ENCODE measurements around the gene CLCNKB. TPM values are rescaled to one million over a fixed set of nuclear protein-coding genes. Genes with fewer than 3 reads are reported as not detected.

CLCNKB gene
- total and polyA plus RNA-seq, 2 donors: 0.05 to 0.34 TPM

- Histone ChIP-seq H3K4me1 (ENCODE audit: control insufficient read depth in 2 of 2, insufficient read depth in 2 of 2, low read length in 2 of 2) (no peaks in the 10 kb centered on the region), H3K36me3 (ENCODE audit: control insufficient read depth in 2 of 2, insufficient read depth in 2 of 2, low read length in 1 of 2) (no peaks in the 10 kb centered on the region), H3K4me3 (ENCODE audit: low read length in 2 of 2) (no peak overlapping the region), H3K27ac (ENCODE audit: low read depth in 1 of 2, low read length in 1 of 2) (no peak overlapping the region), H3K9me3 (ENCODE audit: control insufficient read depth in 2 of 2, insufficient read depth in 1 of 2, low read length in 1 of 2) (no peaks in the 10 kb centered on the region), H3K27me3 (ENCODE audit: control insufficient read depth in 2 of 2, insufficient read depth in 1 of 2, low read length in 1 of 2) (peaks cover 0 to 11% of the 10 kb centered on the region in 2 donors)
- 81% methylated on average over 9 of the region's 9 CpGs for WGBS
- DNase-seq (ENCODE audit: low read depth in 6 of 9, low spot score in 9 of 9): peak in 1 of 9 donors; percentile 10
These were observed 36.8 kb upstream of the CLCNKB start for GRCh38 chr1:16006552-16007485.

DNA sequence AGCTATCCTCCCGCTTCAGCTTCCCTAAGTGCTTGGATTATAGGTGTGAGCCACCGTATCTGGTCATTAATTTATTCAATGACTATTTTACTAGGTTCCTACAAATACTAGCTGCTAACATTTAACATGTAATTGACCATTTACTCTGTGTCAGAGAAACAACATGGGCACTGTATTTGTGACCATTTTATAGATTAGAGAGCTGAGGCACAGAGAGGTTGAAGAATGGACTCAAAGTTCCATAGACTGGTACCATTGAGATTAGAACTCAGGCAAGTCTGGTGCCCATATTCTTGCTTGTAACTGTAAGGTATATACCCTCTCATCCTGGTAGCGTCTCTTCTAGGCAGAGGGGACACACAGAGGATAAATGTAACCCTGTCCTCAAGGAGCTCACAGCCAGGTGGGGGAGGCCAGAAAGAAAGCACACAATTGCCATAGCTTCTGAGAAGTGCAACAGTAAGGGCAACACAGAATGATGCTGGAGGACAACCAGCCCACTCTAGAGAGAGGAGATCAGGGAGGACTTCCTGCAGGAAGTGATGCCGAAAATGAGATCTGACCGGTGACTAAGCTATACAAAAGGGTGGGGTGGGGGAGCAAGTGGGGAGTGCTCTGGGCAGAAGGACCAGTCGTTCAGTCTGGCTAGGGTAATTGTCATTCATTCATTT lies 35.8 kb upstream of the CLCNKB start:
- no peaks in the 10 kb centered on the region for H3K9me3 ChIP-seq (ENCODE audit: control insufficient read depth in 2 of 2, insufficient read depth in 1 of 2, low read length in 1 of 2)
- WGBS: 84% methylated on average over 6 of the region's 6 CpGs
- H3K4me3 ChIP-seq (ENCODE audit: low read length in 2 of 2): no peak overlapping the region
- H3K36me3 ChIP-seq (ENCODE audit: control insufficient read depth in 2 of 2, insufficient read depth in 2 of 2, low read length in 1 of 2): no peaks in the 10 kb centered on the region
- H3K27ac ChIP-seq (ENCODE audit: low read depth in 1 of 2, low read length in 1 of 2): no peak overlapping the region
- H3K27me3 ChIP-seq (ENCODE audit: control insufficient read depth in 2 of 2, insufficient read depth in 1 of 2, low read length in 1 of 2): peaks cover 9 to 21% of the 10 kb centered on the region in 2 donors
- no peak for DNase-seq (ENCODE audit: low read depth in 6 of 9, low spot score in 9 of 9)
- H3K4me1 ChIP-seq (ENCODE audit: control insufficient read depth in 2 of 2, insufficient read depth in 2 of 2, low read length in 2 of 2): peaks cover 0 to 4% of the 10 kb centered on the region in 2 donors

DNA sequence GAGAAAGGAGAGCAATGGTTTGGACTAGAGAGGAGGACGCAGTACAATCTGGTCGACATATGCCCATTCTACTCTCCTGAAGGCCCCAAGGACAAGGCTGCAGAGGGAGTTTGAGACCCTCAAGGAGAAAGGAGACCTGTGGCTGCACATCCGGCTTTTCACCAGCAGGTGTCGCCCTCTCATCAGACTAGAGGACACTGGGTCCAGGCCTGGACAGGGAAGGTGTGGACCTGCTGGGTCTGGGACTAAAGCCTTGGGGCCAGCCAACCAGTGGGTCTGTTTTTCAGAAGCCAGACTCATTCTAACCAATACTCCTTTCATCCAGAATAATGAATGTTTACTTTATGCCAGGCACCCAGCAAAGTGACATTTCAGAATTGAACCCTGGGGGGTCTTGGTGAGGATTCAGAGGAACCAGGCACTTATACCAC lies 34.5 kb upstream of the CLCNKB start:
- DNase-seq (ENCODE audit: low read depth in 6 of 9, low spot score in 9 of 9): peak in 8 of 9 donors; percentile 22 to 73 (median 46)
- no peaks in the 10 kb centered on the region for H3K36me3 ChIP-seq (ENCODE audit: control insufficient read depth in 2 of 2, insufficient read depth in 2 of 2, low read length in 1 of 2)
- H3K27me3 ChIP-seq (ENCODE audit: control insufficient read depth in 2 of 2, insufficient read depth in 1 of 2, low read length in 1 of 2): peaks cover 18 to 33% of the 10 kb centered on the region in 2 donors
- 2% methylated on average over 4 of the region's 4 CpGs for WGBS
- H3K27ac ChIP-seq (ENCODE audit: low read depth in 1 of 2, low read length in 1 of 2): no peak overlapping the region
- peaks cover 0 to 4% of the 10 kb centered on the region in 2 donors for H3K4me1 ChIP-seq (ENCODE audit: control insufficient read depth in 2 of 2, insufficient read depth in 2 of 2, low read length in 2 of 2)
- H3K4me3 ChIP-seq (ENCODE audit: low read length in 2 of 2): no peak overlapping the region
- no peaks in the 10 kb centered on the region for H3K9me3 ChIP-seq (ENCODE audit: control insufficient read depth in 2 of 2, insufficient read depth in 1 of 2, low read length in 1 of 2)

- DNase-seq (ENCODE audit: low read depth in 6 of 9, low spot score in 9 of 9): no peak
- Histone ChIP-seq H3K4me3 (ENCODE audit: low read length in 2 of 2) (no peak overlapping the region), H3K36me3 (ENCODE audit: control insufficient read depth in 2 of 2, insufficient read depth in 2 of 2, low read length in 1 of 2) (no peaks in the 10 kb centered on the region), H3K9me3 (ENCODE audit: control insufficient read depth in 2 of 2, insufficient read depth in 1 of 2, low read length in 1 of 2) (no peaks in the 10 kb centered on the region), H3K27ac (ENCODE audit: low read depth in 1 of 2, low read length in 1 of 2) (no peak overlapping the region), H3K4me1 (ENCODE audit: control insufficient read depth in 2 of 2, insufficient read depth in 2 of 2, low read length in 2 of 2) (peaks cover 0 to 4% of the 10 kb centered on the region in 2 donors), H3K27me3 (ENCODE audit: control insufficient read depth in 2 of 2, insufficient read depth in 1 of 2, low read length in 1 of 2) (peaks cover 18 to 40% of the 10 kb centered on the region in 2 donors)
- WGBS: 97% methylated on average over 11 of the region's 11 CpGs
These were observed 33.9 kb upstream of the CLCNKB start for GRCh38 chr1:16009678-16010077.

- peaks cover 0 to 4% of the 10 kb centered on the region in 2 donors for H3K4me1 ChIP-seq (ENCODE audit: control insufficient read depth in 2 of 2, insufficient read depth in 2 of 2, low read length in 2 of 2)
- over 99% methylated on average over 3 of the region's 3 CpGs for WGBS
These were observed 32.7 kb upstream of the CLCNKB start for GRCh38 chr1:16010837-16011236.

DNA sequence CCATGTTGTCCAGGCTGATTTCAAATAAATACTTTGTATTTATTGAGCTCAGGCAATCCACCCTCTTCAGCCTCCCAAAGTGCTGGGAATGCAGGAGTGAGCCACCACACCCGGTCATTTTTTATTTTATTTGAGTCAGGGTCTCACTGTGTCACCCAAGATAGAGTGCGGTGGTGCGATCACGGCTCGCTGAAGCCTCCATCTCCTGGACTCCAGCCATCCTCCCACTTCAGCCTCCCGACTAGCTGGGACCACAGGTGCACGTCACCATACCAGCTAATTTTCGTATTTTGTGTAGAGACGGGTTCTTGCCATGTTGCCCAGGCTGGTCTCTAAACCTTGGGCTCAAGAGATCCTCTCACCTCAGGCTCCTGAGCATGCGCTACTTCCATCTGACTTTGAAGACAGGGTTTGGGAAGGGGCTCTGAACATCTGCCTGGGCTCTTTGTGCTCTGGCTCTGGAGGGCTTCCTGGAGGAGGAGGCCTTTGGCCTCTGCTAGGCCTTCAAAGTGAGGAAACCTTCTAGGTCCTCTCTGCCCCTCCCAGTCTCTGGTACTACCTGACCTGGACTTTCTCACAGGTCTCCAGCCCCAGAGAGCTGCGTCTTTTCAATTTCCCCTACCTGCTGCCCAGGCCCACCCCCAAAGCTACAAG lies 31.5 kb upstream of the CLCNKB start:
- H3K27ac ChIP-seq (ENCODE audit: low read depth in 1 of 2, low read length in 1 of 2): no peak overlapping the region
- H3K9me3 ChIP-seq (ENCODE audit: control insufficient read depth in 2 of 2, insufficient read depth in 1 of 2, low read length in 1 of 2): no peaks in the 10 kb centered on the region
- peaks cover 18 to 50% of the 10 kb centered on the region in 2 donors for H3K27me3 ChIP-seq (ENCODE audit: control insufficient read depth in 2 of 2, insufficient read depth in 1 of 2, low read length in 1 of 2)
- H3K4me3 ChIP-seq (ENCODE audit: low read length in 2 of 2): no peak overlapping the region
- DNase-seq (ENCODE audit: low read depth in 6 of 9, low spot score in 9 of 9): no peak
- H3K36me3 ChIP-seq (ENCODE audit: control insufficient read depth in 2 of 2, insufficient read depth in 2 of 2, low read length in 1 of 2): no peaks in the 10 kb centered on the region
- WGBS: 97% methylated on average over 11 of the region's 11 CpGs
- peaks cover 0 to 4% of the 10 kb centered on the region in 2 donors for H3K4me1 ChIP-seq (ENCODE audit: control insufficient read depth in 2 of 2, insufficient read depth in 2 of 2, low read length in 2 of 2)

More at GRCh38 chr1:16010837-16011236, 32.7 kb upstream of the CLCNKB start:
- no peaks in the 10 kb centered on the region for H3K36me3 ChIP-seq (ENCODE audit: control insufficient read depth in 2 of 2, insufficient read depth in 2 of 2, low read length in 1 of 2)
- no peak for DNase-seq (ENCODE audit: low read depth in 6 of 9, low spot score in 9 of 9)
- no peak overlapping the region for H3K4me3 ChIP-seq (ENCODE audit: low read length in 2 of 2)
- no peaks in the 10 kb centered on the region for H3K9me3 ChIP-seq (ENCODE audit: control insufficient read depth in 2 of 2, insufficient read depth in 1 of 2, low read length in 1 of 2)
- H3K27ac ChIP-seq (ENCODE audit: low read depth in 1 of 2, low read length in 1 of 2): no peak overlapping the region
- peaks cover 18 to 44% of the 10 kb centered on the region in 2 donors for H3K27me3 ChIP-seq (ENCODE audit: control insufficient read depth in 2 of 2, insufficient read depth in 1 of 2, low read length in 1 of 2)

DNA sequence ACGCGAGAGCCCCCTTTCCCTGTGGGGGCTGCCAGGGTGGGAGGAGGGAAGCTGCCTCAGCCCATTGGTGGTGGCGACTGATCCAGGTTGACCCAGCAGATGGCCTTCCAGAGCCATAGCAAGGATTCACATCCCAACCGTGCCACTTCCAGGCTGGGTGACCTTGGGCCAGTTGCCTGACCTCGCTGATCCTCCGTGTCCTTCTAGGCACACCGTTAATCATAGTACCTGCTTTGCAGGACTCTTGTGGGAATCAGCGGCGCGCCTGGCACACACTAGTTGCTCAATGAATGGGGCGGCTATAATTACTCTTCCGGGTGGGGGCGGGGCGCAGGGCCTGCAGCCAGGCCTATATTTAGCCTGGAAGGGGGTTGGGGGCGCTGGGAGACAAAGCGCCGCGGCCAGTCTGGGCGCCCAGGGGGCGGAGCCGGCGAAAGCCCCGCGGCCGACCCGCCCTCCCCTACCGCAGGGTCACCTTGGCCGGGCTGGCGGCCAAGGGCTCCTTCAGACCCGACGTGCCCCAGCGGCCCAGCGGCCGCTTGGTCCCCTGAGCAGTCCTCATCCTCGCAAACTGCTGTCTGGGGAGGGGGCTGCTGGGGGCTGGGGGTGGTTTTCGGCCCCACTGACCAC lies 30.9 kb upstream of the CLCNKB start:
- peak in 5 of 9 donors; percentile 15 to 48 (median 18) for DNase-seq (ENCODE audit: low read depth in 6 of 9, low spot score in 9 of 9)
- 7% methylated on average over 36 of the region's 36 CpGs for WGBS
- Histone ChIP-seq H3K36me3 (ENCODE audit: control insufficient read depth in 2 of 2, insufficient read depth in 2 of 2, low read length in 1 of 2) (no peaks in the 10 kb centered on the region), H3K9me3 (ENCODE audit: control insufficient read depth in 2 of 2, insufficient read depth in 1 of 2, low read length in 1 of 2) (no peaks in the 10 kb centered on the region), H3K4me3 (ENCODE audit: low read length in 2 of 2) (peak overlapping the region in 1 of 2 donors; percentile 40), H3K4me1 (ENCODE audit: control insufficient read depth in 2 of 2, insufficient read depth in 2 of 2, low read length in 2 of 2) (peaks cover 0 to 4% of the 10 kb centered on the region in 2 donors), H3K27me3 (ENCODE audit: control insufficient read depth in 2 of 2, insufficient read depth in 1 of 2, low read length in 1 of 2) (peaks cover 18 to 51% of the 10 kb centered on the region in 2 donors), H3K27ac (ENCODE audit: low read depth in 1 of 2, low read length in 1 of 2) (no peak overlapping the region)

DNA sequence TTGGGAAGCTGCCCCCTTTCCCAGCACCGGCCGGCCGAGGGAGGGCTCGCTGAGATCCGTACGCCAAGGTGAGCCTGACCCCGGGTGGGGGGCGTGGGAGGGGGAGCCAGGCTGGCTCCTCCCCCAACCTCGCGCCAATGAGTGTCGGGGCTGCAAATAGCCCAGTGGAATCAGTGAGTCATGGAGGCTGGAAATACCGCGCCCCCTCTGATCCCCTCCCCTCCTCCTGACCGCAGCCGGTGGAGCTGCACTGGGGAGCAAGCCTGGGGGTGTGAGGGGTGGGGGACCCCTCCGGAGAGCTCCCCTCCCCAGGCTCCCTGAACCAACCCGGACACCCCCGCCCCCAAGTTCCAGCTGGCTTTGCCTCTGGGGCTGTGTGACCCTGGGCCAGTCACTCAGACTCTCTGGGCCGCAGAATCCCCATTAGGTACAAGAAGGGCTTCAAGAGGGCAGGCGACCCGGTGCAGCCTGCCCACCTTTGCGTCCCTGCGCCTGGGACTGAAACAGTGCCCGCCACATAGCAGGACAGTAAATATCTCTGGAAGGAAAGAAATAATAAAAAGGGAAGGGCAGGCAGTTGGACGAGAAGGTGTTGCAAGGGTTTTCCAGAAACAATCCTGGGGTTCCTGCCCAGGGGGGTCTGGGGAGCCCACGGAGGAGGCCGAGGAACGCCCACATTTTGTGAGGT lies 30.2 kb upstream of the CLCNKB start:
- Histone ChIP-seq H3K27me3 (ENCODE audit: control insufficient read depth in 2 of 2, insufficient read depth in 1 of 2, low read length in 1 of 2) (peaks cover 18 to 55% of the 10 kb centered on the region in 2 donors), H3K4me3 (ENCODE audit: low read length in 2 of 2) (peak overlapping the region in 1 of 2 donors; percentile 40)

More for the DNA sequence above, 30.2 kb upstream of the CLCNKB start:
- WGBS: 35% methylated on average over 28 of the region's 28 CpGs
- Histone ChIP-seq H3K27ac (ENCODE audit: low read depth in 1 of 2, low read length in 1 of 2) (no peak overlapping the region), H3K4me1 (ENCODE audit: control insufficient read depth in 2 of 2, insufficient read depth in 2 of 2, low read length in 2 of 2) (peaks cover 0 to 4% of the 10 kb centered on the region in 2 donors), H3K9me3 (ENCODE audit: control insufficient read depth in 2 of 2, insufficient read depth in 1 of 2, low read length in 1 of 2) (no peaks in the 10 kb centered on the region), H3K36me3 (ENCODE audit: control insufficient read depth in 2 of 2, insufficient read depth in 2 of 2, low read length in 1 of 2) (no peaks in the 10 kb centered on the region)
- DNase-seq (ENCODE audit: low read depth in 6 of 9, low spot score in 9 of 9): peak in 5 of 9 donors; percentile 5 to 43 (median 22)
